Endothelial cell of umbilical vein (primary cell): Measurements from ENCODE around the gene CAPS. TPM values are rescaled to one million over a fixed set of nuclear protein-coding genes. Genes with fewer than 3 reads are reported as not detected.

Experiments used
- BruUV-seq: library from RNA; stranded (reverse); fragments of 400-500 nt; replicated peaks from 2 replicates; lab custom pipeline; 2021; lab: Mats Ljungman, UMichigan
- CTCF ChIA-PET: fragments of 300-600, 350-600 bp; sonication (Branson Sonifier 250); formaldehyde crosslinking; loops from one replicate; lab custom pipeline; 2021; ENCODE audit warnings: antibody characterized with exemption, inconsistent platforms; lab: Charles Lee
- POLR2A ChIA-PET: fragments of 300-600, 350-600 bp; sonication (Branson Sonifier 250); formaldehyde crosslinking; loops from one replicate; lab custom pipeline; 2021; ENCODE audit warnings: antibody characterized with exemption, inconsistent platforms; lab: Charles Lee
- DNase-seq: peaks from one replicate; pipeline ENCODE4 v3.0.0-alpha.2; 2011; ENCODE audit warnings: low read depth, low spot score
- FAIRE-seq: peaks from 2 replicates; lab custom pipeline; 2011; peaks lifted over from hg19 to GRCh38; lab: Jason Lieb, UNC
- H2AFZ ChIP-seq: 2 replicates; pipeline ENCODE4 v1.6.0; 2012; ENCODE audit warnings: low read depth, low read length, control low read depth, inconsistent platforms
- H3K27ac ChIP-seq: 2 replicates; pipeline ENCODE4 v1.5.1; 2011; ENCODE audit warnings: low read depth, mild to moderate bottlenecking, control low read depth, low read length, moderate library complexity; ENCODE audit not compliant: insufficient read depth
- H3K27me3 ChIP-seq, 2 experiments: 2 replicates each; pipeline versions ENCODE4 v1.6.0 to v1.6.1; 2011; ENCODE audit warnings: low read length in 2 of 2, mixed read lengths in 1 of 2; ENCODE audit not compliant: control insufficient read depth in 2 of 2, insufficient read depth in 2 of 2
- H3K36me3 ChIP-seq, 2 experiments: 2 replicates in 1 of 2; 3 replicates in 1 of 2; pipeline ENCODE4 v1.5.1; 2011; ENCODE audit warnings: low read length in 2 of 2, mild to moderate bottlenecking in 1 of 2, moderate library complexity in 1 of 2; ENCODE audit not compliant: control insufficient read depth in 2 of 2, insufficient read depth in 2 of 2; ENCODE audit errors: extremely low read depth in 1 of 2
- H3K4me1 ChIP-seq: 3 replicates; pipeline ENCODE4 v1.5.1; 2011; ENCODE audit warnings: mild to moderate bottlenecking, low read length; ENCODE audit not compliant: control insufficient read depth, insufficient read depth; ENCODE audit errors: extremely low read depth
- H3K4me2 ChIP-seq: 2 replicates; pipeline ENCODE4 v1.6.1; 2011; ENCODE audit warnings: low read length, control low read depth, mixed read lengths; ENCODE audit not compliant: insufficient read depth
- H3K4me3 ChIP-seq, 3 experiments: fragments of 200-600 bp in 1 of 3; sonication (generic), shearing (Covaris generic) in 1 of 3; replicated peaks in 1 of 3; 2 replicates each; pipeline ENCODE4 v1.5.1; 2011 to 2016; ENCODE audit warnings: control low read depth in 3 of 3, low read length in 3 of 3, mild to moderate bottlenecking in 2 of 3, inconsistent platforms in 1 of 3, low read depth in 1 of 3, moderate library complexity in 1 of 3; ENCODE audit not compliant: insufficient read depth in 1 of 3
- H3K79me2 ChIP-seq: 2 replicates; pipeline ENCODE4 v1.6.0; 2012; ENCODE audit warnings: low read length, inconsistent platforms; ENCODE audit not compliant: control insufficient read depth, insufficient read depth
- H3K9ac ChIP-seq: replicated peaks from 2 replicates; pipeline ENCODE3; 2011; ENCODE audit warnings: low read length, control low read depth; ENCODE audit not compliant: insufficient read depth; ENCODE audit errors: extremely low read depth
- H3K9me1 ChIP-seq: replicated peaks from 3 replicates; pipeline ENCODE4 v1.6.0; 2011; ENCODE audit warnings: mild to moderate bottlenecking, low read length; ENCODE audit not compliant: control insufficient read depth, insufficient read depth; ENCODE audit errors: extremely low read depth
- H3K9me3 ChIP-seq: replicated peaks from 2 replicates; pipeline ENCODE4 v1.5.1; 2012; ENCODE audit warnings: low read length, inconsistent platforms; ENCODE audit not compliant: control insufficient read depth, insufficient read depth
- H4K20me1 ChIP-seq: replicated peaks from 2 replicates; pipeline ENCODE3; 2011; ENCODE audit warnings: mild to moderate bottlenecking, low read length; ENCODE audit not compliant: control insufficient read depth, insufficient read depth; ENCODE audit errors: extremely low read depth
- EZH2 ChIP-seq: IDR thresholded peaks from 2 replicates; pipeline ENCODE4 v1.6.1; 2012; ENCODE audit warnings: borderline replicate concordance, low read depth, mild to moderate bottlenecking, moderate library complexity, low read length, inconsistent platforms; ENCODE audit not compliant: severe bottlenecking
- FOS ChIP-seq: IDR thresholded peaks from 2 replicates; pipeline ENCODE4 v1.6.1; 2011; ENCODE audit warnings: mild to moderate bottlenecking, low read length, moderate library complexity, borderline replicate concordance; ENCODE audit not compliant: insufficient read depth
- GATA2 ChIP-seq: IDR thresholded peaks from 2 replicates; pipeline ENCODE4 v1.7.0; 2011; ENCODE audit warnings: low read depth, mild to moderate bottlenecking, moderate library complexity, mixed read lengths, low read length; ENCODE audit not compliant: insufficient read length, insufficient read depth
- JUN ChIP-seq: IDR thresholded peaks from 2 replicates; pipeline ENCODE4 v1.6.1; 2011; ENCODE audit warnings: borderline replicate concordance, low read depth; ENCODE audit not compliant: insufficient read length, insufficient read depth
- MYC ChIP-seq: IDR thresholded peaks from one replicate; pipeline ENCODE4 v1.6.1; 2011; ENCODE audit warnings: mild to moderate bottlenecking, low read depth, low read length
- POLR2AphosphoS5 ChIP-seq: IDR thresholded peaks from 2 replicates; pipeline ENCODE4 v1.6.1; 2012; ENCODE audit warnings: low read depth, mild to moderate bottlenecking, control low read depth, low read length, moderate library complexity; ENCODE audit not compliant: insufficient read depth
- dilution Hi-C: fragments of 300-500 bp; cut with MboI; formaldehyde crosslinking; loops from one replicate; pipeline ENCODE4 v1.15.0; 2019; ENCODE audit warnings: low sequenced_read_pairs; ENCODE audit not compliant: extremely low pct_ligation_motif_present
- intact Hi-C: fragments of 100-400 bp; cut with micrococcal nuclease; formaldehyde crosslinking; loops from one replicate; pipeline ENCODE4 v1.10.0; 2022
- polyA plus RNA-seq, 4 experiments: library from polyadenylated mRNA; depleted of rRNA in 3 of 4; stranded (reverse) in 3 of 4; unstranded in 1 of 4; fragments of >200 nt; gene quantifications; 2 replicates each; pipeline versions ENCODE4 v1.2.1 to v1.2.3, GENCODE V29; 2011 to 2012; ENCODE audit warnings: missing spikeins in 1 of 4
- total RNA-seq: library from RNA; stranded (reverse); gene quantifications from 2 replicates; pipeline ENCODE4 v1.2.3, GENCODE V29; 2021
- TF ChIP-seq, protein P1 (sequence below), 2 donors: IDR thresholded peaks; 1 replicate in 1 of 2; 2 replicates in 1 of 2; pipeline ENCODE4 v1.5.1; 2011; ENCODE audit warnings: low read length in 2 of 2, mild to moderate bottlenecking in 2 of 2, moderate library complexity in 2 of 2, control low read depth in 1 of 2, inconsistent platforms in 1 of 2, low read depth in 1 of 2; ENCODE audit not compliant: insufficient read depth in 1 of 2; ENCODE audit errors: extremely low read depth in 1 of 2

Gene CAPS
- total and polyA plus RNA-seq, 2 donors (not counting 3 experiments of a cell fraction or from before 2014, with no cell fraction given), result 6.9 to 8.9 TPM

DNA sequence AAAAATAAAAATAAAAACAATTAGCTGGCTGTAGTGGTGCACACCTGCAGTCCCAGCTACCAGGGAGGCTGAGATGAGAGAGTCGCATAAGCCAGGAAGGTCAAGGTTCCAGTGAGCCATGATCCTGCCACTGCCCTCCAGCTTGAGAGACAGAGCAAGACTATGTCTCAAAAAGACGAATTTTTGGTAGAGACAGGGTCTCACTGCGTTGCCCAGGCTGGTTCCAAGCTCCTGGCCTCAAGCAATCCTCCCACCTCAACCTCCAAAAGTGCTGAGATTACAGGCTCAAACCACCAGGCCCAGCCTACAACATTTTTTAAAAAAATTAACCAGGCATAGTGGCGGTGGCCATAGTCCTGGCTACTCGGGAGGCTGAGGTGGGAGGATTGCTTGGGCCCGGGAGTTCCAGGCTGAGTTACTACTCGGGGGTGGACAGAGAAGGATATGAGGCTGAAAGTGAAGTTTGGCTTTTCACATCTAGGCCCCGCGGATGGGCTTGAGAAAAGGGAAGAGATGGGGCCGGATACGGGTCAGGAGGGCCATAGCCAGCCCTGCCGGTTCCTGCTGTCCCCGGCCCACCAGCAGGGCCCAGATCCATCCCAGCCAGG, 20.7 kb upstream of the CAPS start:
- no peak overlapping the region for H3K4me3 ChIP-seq
- no peaks in the 10 kb centered on the region for H4K20me1 ChIP-seq
- no peak overlapping the region for H3K9ac ChIP-seq
- H3K27me3 ChIP-seq, result no peaks in the 10 kb centered on the region
- peaks cover 0 to 12% of the 10 kb centered on the region in 2 experiments for H3K36me3 ChIP-seq
- H3K9me1 ChIP-seq, result no peaks in the 10 kb centered on the region
- H3K9me3 ChIP-seq, result no peaks in the 10 kb centered on the region
- H3K4me2 ChIP-seq, result no peak overlapping the region
- TF ChIP-seq POLR2AphosphoS5 (no peak), FOS (no peak), JUN (no peak), GATA2 (no peak), MYC (no peak), EZH2 (no peak)
- TF ChIP-seq, protein P1, sequence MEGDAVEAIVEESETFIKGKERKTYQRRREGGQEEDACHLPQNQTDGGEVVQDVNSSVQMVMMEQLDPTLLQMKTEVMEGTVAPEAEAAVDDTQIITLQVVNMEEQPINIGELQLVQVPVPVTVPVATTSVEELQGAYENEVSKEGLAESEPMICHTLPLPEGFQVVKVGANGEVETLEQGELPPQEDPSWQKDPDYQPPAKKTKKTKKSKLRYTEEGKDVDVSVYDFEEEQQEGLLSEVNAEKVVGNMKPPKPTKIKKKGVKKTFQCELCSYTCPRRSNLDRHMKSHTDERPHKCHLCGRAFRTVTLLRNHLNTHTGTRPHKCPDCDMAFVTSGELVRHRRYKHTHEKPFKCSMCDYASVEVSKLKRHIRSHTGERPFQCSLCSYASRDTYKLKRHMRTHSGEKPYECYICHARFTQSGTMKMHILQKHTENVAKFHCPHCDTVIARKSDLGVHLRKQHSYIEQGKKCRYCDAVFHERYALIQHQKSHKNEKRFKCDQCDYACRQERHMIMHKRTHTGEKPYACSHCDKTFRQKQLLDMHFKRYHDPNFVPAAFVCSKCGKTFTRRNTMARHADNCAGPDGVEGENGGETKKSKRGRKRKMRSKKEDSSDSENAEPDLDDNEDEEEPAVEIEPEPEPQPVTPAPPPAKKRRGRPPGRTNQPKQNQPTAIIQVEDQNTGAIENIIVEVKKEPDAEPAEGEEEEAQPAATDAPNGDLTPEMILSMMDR (IDR thresholded peaks at IDR 0.05; ENCODE audit: extremely low read depth in 1 of 2, insufficient read depth in 1 of 2, low read depth in 1 of 2, low read length in 2 of 2), result no peak
- H2AFZ ChIP-seq, result no peak overlapping the region
- CTCF ChIA-PET, result interaction anchor here (1.0 to 5.0 kb wide), 3 partner anchors 65 to 129 kb away, joined by 7 to 76 read pairs (median 7); partner anchors contain the start of gene NRTN
- peaks cover 19% of the 10 kb centered on the region for H3K4me1 ChIP-seq
- POLR2A ChIA-PET, result no interaction called here
- no TSS peak for BruUV-seq
- FAIRE-seq (no peak), DNase-seq (no peak)
- dilution Hi-C loops, result no loop called here
- no peak overlapping the region for H3K27ac ChIP-seq
- H3K79me2 ChIP-seq, result peaks cover 4% of the 10 kb centered on the region
- intact Hi-C loops, result no loop called here
